GM12873 (cell line): Measurements from ENCODE around the gene CHAMP1.

Experiments
- TF ChIP-seq, protein P1 (sequence below): IDR thresholded peaks from 2 replicates; pipeline ENCODE4 v1.5.1; 2012; ENCODE audit warnings: low read depth, mild to moderate bottlenecking, moderate library complexity, low read length, control low read depth; ENCODE audit not compliant: insufficient read depth; ENCODE audit errors: missing control alignments

CHAMP1 gene

GRCh38 chr13:114275304-114275703 lies 39.0 kb upstream of the CHAMP1 start:
- TF ChIP-seq, protein P1, sequence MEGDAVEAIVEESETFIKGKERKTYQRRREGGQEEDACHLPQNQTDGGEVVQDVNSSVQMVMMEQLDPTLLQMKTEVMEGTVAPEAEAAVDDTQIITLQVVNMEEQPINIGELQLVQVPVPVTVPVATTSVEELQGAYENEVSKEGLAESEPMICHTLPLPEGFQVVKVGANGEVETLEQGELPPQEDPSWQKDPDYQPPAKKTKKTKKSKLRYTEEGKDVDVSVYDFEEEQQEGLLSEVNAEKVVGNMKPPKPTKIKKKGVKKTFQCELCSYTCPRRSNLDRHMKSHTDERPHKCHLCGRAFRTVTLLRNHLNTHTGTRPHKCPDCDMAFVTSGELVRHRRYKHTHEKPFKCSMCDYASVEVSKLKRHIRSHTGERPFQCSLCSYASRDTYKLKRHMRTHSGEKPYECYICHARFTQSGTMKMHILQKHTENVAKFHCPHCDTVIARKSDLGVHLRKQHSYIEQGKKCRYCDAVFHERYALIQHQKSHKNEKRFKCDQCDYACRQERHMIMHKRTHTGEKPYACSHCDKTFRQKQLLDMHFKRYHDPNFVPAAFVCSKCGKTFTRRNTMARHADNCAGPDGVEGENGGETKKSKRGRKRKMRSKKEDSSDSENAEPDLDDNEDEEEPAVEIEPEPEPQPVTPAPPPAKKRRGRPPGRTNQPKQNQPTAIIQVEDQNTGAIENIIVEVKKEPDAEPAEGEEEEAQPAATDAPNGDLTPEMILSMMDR = no peak

DNA sequence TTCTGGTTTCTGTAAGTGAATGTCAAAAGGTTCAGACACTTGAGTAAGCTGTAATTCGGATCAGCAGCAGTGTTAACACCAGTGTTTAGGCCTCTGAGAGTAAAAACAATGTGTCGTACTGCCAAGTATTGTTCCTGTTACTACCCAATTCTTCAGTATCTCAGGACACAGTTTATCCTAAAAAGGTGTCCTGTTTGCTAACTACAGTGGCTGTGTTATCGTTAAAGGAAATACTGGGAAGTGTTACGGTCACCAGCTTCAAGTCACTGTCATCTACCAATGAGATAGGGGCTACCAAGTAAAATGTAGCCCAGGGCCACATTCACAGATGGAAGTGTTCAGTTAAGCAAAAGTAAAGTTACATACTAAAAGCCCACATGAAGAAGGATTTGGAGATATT lies 35.2 kb upstream of the CHAMP1 start:
- TF ChIP-seq, protein P1 = no peak

DNA sequence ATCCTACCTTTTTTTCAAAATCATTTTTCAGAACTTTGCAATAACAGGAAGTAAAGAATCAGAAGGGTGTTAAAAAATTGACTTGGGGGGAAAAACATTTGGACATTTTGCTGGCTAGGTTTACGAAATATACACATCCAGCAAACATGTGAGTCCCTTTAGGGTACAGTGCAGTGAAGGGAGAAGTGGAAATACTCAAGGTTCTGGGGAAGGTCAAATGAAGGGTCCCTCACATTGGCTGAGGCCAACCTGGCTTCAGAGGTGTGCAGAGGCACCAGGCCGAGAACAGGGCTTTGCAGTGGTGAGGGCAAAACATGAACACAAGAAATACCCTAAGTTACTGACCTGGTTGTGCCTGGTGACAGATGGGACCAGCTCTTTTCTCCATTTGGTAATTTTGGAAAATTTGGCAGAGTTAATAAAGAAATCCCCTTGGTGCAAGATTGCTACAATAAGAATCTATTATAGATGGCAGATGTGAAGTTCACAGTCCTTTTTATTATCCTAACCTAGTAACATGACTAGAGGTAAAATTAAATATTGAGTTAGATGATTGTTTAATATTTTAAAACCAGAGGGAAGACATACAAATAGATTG lies 34.4 kb upstream of the CHAMP1 start:
- TF ChIP-seq, protein P1 = no peak

GRCh38 chr13:114281351-114282040 lies 32.8 kb upstream of the CHAMP1 start, which contains the start of gene UPF3A:
Gene UPF3A, plus strand, starts transcription at chr13:114281601. Its CDS starts 39 bp downstream, at chr13:114281640.
- TF ChIP-seq, protein P1 = no peak

GRCh38 chr13:114282041-114282670 lies 32.1 kb upstream of the CHAMP1 start:
- TF ChIP-seq, protein P1 = no peak

DNA sequence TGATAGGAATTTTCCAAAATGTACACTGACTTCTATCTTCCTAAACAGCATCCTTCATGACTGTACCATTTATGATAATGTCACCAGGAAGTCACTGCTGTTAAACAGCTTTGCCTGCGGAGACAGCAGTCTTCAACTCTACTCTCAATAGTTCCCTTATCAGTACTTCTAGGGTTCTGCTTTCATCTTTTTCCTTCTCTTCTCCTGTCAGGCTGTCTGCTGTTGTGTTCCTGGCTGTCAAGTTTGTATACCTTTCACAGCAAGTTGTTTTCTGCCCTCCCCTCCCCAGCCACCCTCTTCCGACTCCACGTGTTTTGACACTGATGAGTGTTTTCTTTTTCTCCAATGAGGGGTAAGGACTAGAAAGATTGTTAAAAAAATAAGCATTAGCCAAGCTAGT lies 30.7 kb upstream of the CHAMP1 start:
- TF ChIP-seq, protein P1 = no peak

DNA sequence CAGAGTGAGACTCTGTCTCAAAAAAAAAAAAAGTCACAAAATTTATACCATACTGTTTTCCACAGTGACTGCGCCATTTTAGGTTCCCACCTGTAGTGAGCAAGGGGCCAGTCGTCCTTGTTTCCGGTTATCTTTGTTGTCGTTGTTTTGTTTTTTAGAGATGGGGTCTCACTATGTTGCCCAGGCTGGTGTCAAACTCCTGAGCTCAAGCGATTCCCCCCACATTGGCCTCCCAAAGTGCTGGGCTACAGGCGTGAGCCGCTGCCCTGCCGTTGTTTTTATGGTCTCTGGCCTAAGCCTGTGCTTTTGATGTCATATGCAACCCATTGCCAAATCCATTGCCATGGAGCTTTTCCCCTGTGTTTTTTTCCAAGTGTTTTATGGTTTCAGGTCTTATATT lies 29.6 kb upstream of the CHAMP1 start:
- TF ChIP-seq, protein P1 = no peak
